ENCODE measurements around the gene GABRG3.

The GABRG3 gene

DNA sequence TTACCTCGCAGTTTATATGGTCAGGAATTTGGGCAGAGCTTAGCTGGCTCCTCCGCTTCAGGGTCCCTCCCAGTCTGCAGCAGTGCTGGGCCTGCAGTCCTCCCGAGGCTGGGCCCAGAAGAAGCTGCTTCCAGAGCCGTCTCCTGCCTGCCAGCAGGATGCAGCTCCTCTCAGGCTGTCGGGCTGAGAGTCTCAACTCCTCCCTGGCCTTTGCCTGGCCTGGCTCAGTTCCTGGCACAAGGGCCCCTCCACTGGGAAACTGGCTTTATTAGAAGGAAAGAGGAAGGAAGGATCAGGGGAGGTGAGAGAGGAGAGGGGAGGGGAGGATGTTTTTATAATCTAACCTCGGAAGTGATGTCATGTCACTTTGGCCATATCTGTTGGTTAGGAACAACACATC lies 72.8 kb downstream of the GABRG3 start (continued):
- TF ChIP-seq ZNF302 (tag by site-specific recombination; IDR thresholded peaks at IDR 0.05; ENCODE audit: low read depth) = no peak
- TF ChIP-seq, protein P1, sequence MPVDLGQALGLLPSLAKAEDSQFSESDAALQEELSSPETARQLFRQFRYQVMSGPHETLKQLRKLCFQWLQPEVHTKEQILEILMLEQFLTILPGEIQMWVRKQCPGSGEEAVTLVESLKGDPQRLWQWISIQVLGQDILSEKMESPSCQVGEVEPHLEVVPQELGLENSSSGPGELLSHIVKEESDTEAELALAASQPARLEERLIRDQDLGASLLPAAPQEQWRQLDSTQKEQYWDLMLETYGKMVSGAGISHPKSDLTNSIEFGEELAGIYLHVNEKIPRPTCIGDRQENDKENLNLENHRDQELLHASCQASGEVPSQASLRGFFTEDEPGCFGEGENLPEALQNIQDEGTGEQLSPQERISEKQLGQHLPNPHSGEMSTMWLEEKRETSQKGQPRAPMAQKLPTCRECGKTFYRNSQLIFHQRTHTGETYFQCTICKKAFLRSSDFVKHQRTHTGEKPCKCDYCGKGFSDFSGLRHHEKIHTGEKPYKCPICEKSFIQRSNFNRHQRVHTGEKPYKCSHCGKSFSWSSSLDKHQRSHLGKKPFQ (tag by site-specific recombination; IDR thresholded peaks at IDR 0.05) = no peak
- TF ChIP-seq EGR2 (tag by site-specific recombination; IDR thresholded peaks at IDR 0.05; ENCODE audit: low read depth) = no peak
- no peak for TF ChIP-seq INSM2 (tag by site-specific recombination; IDR thresholded peaks at IDR 0.05)
- TF ChIP-seq, protein P2, sequence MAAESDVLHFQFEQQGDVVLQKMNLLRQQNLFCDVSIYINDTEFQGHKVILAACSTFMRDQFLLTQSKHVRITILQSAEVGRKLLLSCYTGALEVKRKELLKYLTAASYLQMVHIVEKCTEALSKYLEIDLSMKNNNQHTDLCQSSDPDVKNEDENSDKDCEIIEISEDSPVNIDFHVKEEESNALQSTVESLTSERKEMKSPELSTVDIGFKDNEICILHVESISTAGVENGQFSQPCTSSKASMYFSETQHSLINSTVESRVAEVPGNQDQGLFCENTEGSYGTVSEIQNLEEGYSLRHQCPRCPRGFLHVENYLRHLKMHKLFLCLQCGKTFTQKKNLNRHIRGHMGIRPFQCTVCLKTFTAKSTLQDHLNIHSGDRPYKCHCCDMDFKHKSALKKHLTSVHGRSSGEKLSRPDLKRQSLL (tag by site-specific recombination; IDR thresholded peaks at IDR 0.05) = no peak
- no peak for TF ChIP-seq ZNF660 (tag by site-specific recombination; IDR thresholded peaks at IDR 0.05)
- TF ChIP-seq ZNF600 (tag by site-specific recombination; IDR thresholded peaks at IDR 0.05) = no peak
- TF ChIP-seq GLIS1 (tag by site-specific recombination; IDR thresholded peaks at IDR 0.05) = no peak
- TF ChIP-seq, protein P3, sequence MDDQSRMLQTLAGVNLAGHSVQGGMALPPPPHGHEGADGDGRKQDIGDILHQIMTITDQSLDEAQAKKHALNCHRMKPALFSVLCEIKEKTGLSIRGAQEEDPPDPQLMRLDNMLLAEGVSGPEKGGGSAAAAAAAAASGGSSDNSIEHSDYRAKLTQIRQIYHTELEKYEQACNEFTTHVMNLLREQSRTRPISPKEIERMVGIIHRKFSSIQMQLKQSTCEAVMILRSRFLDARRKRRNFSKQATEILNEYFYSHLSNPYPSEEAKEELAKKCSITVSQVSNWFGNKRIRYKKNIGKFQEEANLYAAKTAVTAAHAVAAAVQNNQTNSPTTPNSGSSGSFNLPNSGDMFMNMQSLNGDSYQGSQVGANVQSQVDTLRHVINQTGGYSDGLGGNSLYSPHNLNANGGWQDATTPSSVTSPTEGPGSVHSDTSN (CRISPR knock-in tag; IDR thresholded peaks at IDR 0.05) = no peak
- TF ChIP-seq ZSCAN16 (tag by site-specific recombination; IDR thresholded peaks at IDR 0.05) = no peak
- TF ChIP-seq ZFP3 (tag by site-specific recombination; IDR thresholded peaks at IDR 0.05; ENCODE audit: low read depth) = no peak

- Histone ChIP-seq H3K36me3 (ENCODE audit: control insufficient read depth in 2 of 2, insufficient read depth in 1 of 2, low read length in 2 of 2) (no peaks in the 10 kb centered on the region), H3K4me1 (ENCODE audit: control insufficient read depth, insufficient read depth, low read length) (no peaks in the 10 kb centered on the region), H3K4me3 (ENCODE audit: low read depth, low read length) (no peak overlapping the region), H3K9me3 (ENCODE audit: control insufficient read depth, insufficient read depth, low read depth, low read length) (no peaks in the 10 kb centered on the region), H3K27ac (ENCODE audit: extremely low read depth, low read depth, low read length) (no peak overlapping the region)
- TF ChIP-seq SP3 (tag by site-specific recombination; IDR thresholded peaks at IDR 0.05) = no peak
- TF ChIP-seq ZNF169 (tag by site-specific recombination; IDR thresholded peaks at IDR 0.05) = no peak
- TF ChIP-seq, protein P3 (CRISPR knock-in tag; IDR thresholded peaks at IDR 0.05) = no peak
- no peak for TF ChIP-seq ZNF16 (tag by site-specific recombination; IDR thresholded peaks at IDR 0.05; ENCODE audit: low read depth)
- no peak for TF ChIP-seq ZNF830 (tag by site-specific recombination; IDR thresholded peaks at IDR 0.05; ENCODE audit: low read depth)
- TF ChIP-seq ZNF560 (tag by site-specific recombination; IDR thresholded peaks at IDR 0.05; ENCODE audit: borderline replicate concordance) = no peak
- no peak for TF ChIP-seq ZNF658 (tag by site-specific recombination; IDR thresholded peaks at IDR 0.05)
- TF ChIP-seq ZBTB7A (tag by site-specific recombination; IDR thresholded peaks at IDR 0.05; ENCODE audit: low read depth) = no peak
- TF ChIP-seq, protein P4, sequence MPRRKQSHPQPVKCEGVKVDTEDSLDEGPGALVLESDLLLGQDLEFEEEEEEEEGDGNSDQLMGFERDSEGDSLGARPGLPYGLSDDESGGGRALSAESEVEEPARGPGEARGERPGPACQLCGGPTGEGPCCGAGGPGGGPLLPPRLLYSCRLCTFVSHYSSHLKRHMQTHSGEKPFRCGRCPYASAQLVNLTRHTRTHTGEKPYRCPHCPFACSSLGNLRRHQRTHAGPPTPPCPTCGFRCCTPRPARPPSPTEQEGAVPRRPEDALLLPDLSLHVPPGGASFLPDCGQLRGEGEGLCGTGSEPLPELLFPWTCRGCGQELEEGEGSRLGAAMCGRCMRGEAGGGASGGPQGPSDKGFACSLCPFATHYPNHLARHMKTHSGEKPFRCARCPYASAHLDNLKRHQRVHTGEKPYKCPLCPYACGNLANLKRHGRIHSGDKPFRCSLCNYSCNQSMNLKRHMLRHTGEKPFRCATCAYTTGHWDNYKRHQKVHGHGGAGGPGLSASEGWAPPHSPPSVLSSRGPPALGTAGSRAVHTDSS (tag by site-specific recombination; IDR thresholded peaks at IDR 0.05) = no peak
- no peak for TF ChIP-seq ZNF266 (tag by site-specific recombination; IDR thresholded peaks at IDR 0.05; ENCODE audit: low read depth)
- TF ChIP-seq ZNF366 (tag by site-specific recombination; conservative IDR thresholded peaks at IDR 0.05) = no peak
- CTCF ChIA-PET = no interaction called here
- POLR2A ChIA-PET = no interaction called here
Measured at GRCh38 chr15:27045796-27046195, 74.8 kb downstream of the GABRG3 start.
